Measurements from ENCODE around the gene GMPR2.
"Not testable (repeated sequence)": the region's sequence is repeated elsewhere in the genome, so short reads cannot be mapped to it uniquely, and the experiment has no call there.

The GMPR2 gene

GRCh38 chr14:24196071-24197055 lies 36.4 kb upstream of the GMPR2 start:
- Histone ChIP-seq H3K4me3 (ENCODE audit: low read depth in 1 of 2, low read length in 2 of 2) (peak overlapping the region; percentile 57 to 68), H3K9me3 (ENCODE audit: insufficient read depth, low read length, severe bottlenecking) (no peaks in the 10 kb centered on the region), H3K9ac (ENCODE audit: low read depth, low read length) (peak overlapping the region; percentile 96), H3K4me2 (ENCODE audit: insufficient read depth, low read length) (peak overlapping the region; percentile 69), H3K79me2 (ENCODE audit: insufficient read depth, low read length) (peaks cover 48% of the 10 kb centered on the region), H2AFZ (ENCODE audit: low read depth, low read length) (peak overlapping the region; percentile 96), H3K27me3 (ENCODE audit: insufficient read depth, low read length, poor library complexity) (no peaks in the 10 kb centered on the region), H3K4me1 (ENCODE audit: insufficient read depth, low read length) (peaks cover 42% of the 10 kb centered on the region), H3K27ac (ENCODE audit: low read length) (peak overlapping the region; percentile 92), H3K36me3 (ENCODE audit: insufficient read depth, low read length) (peaks cover 33% of the 10 kb centered on the region), H4K20me1 (ENCODE audit: insufficient read depth, low read length) (no peaks in the 10 kb centered on the region)
- TF ChIP-seq EZH2 (IDR thresholded peaks at IDR 0.05; ENCODE audit: borderline replicate concordance, low read depth, low read length, severe bottlenecking): no peak
- TF ChIP-seq CTCF (IDR thresholded peaks at IDR 0.05; ENCODE audit: borderline replicate concordance, extremely low read depth, low read length, poor library complexity, severe bottlenecking): no peak
- DNase-seq (no peak), ATAC-seq (ENCODE audit: insufficient read depth, low read depth) (0 out of 3 replicates have a peak, but pooled peaks have one; percentile 1)

GRCh38 chr14:24197056-24197450 lies 35.7 kb upstream of the GMPR2 start:
- no peaks in the 10 kb centered on the region for H4K20me1 ChIP-seq (ENCODE audit: insufficient read depth, low read length)
- H3K27ac ChIP-seq (ENCODE audit: low read length): no peak overlapping the region
- H3K9me3 ChIP-seq (ENCODE audit: insufficient read depth, low read length, severe bottlenecking): peaks cover 2% of the 10 kb centered on the region
- no peak for TF ChIP-seq EZH2 (IDR thresholded peaks at IDR 0.05; ENCODE audit: borderline replicate concordance, low read depth, low read length, severe bottlenecking)
- TF ChIP-seq CTCF (IDR thresholded peaks at IDR 0.05; ENCODE audit: borderline replicate concordance, extremely low read depth, low read length, poor library complexity, severe bottlenecking): no peak
- no peak for DNase-seq
- ATAC-seq (ENCODE audit: insufficient read depth, low read depth): no peak
- peaks cover 32% of the 10 kb centered on the region for H3K36me3 ChIP-seq (ENCODE audit: insufficient read depth, low read length)
- no peaks in the 10 kb centered on the region for H3K27me3 ChIP-seq (ENCODE audit: insufficient read depth, low read length, poor library complexity)
- H3K4me2 ChIP-seq (ENCODE audit: insufficient read depth, low read length): peak overlapping the region; percentile 69; the same call in 1 of the 2 replicates
- peak overlapping the region; percentile 96; the same call in 1 of the 2 replicates for H3K9ac ChIP-seq (ENCODE audit: low read depth, low read length)
- H3K4me1 ChIP-seq (ENCODE audit: insufficient read depth, low read length): peaks cover 40% of the 10 kb centered on the region
- no peak overlapping the region for H2AFZ ChIP-seq (ENCODE audit: low read depth, low read length)
- H3K4me3 ChIP-seq (ENCODE audit: low read depth in 1 of 2, low read length in 2 of 2): no peak overlapping the region; a peak in 1 of 4 replicates
- peaks cover 48% of the 10 kb centered on the region for H3K79me2 ChIP-seq (ENCODE audit: insufficient read depth, low read length)

GRCh38 chr14:24198814-24199524 lies 33.8 kb upstream of the GMPR2 start:
- Histone ChIP-seq H3K4me3 (ENCODE audit: low read depth in 1 of 2, low read length in 2 of 2) (no peak overlapping the region), H3K9me3 (ENCODE audit: insufficient read depth, low read length, severe bottlenecking) (peaks cover 5% of the 10 kb centered on the region), H3K79me2 (ENCODE audit: insufficient read depth, low read length) (peaks cover 34% of the 10 kb centered on the region), H3K27ac (ENCODE audit: low read length) (no peak overlapping the region), H2AFZ (ENCODE audit: low read depth, low read length) (no peak overlapping the region), H3K4me1 (ENCODE audit: insufficient read depth, low read length) (peaks cover 27% of the 10 kb centered on the region), H3K36me3 (ENCODE audit: insufficient read depth, low read length) (peaks cover 28% of the 10 kb centered on the region), H4K20me1 (ENCODE audit: insufficient read depth, low read length) (no peaks in the 10 kb centered on the region), H3K27me3 (ENCODE audit: insufficient read depth, low read length, poor library complexity) (no peaks in the 10 kb centered on the region), H3K4me2 (ENCODE audit: insufficient read depth, low read length) (no peak overlapping the region), H3K9ac (ENCODE audit: low read depth, low read length) (no peak overlapping the region)
- TF ChIP-seq CTCF (IDR thresholded peaks at IDR 0.05; ENCODE audit: borderline replicate concordance, extremely low read depth, low read length, poor library complexity, severe bottlenecking): no peak
- DNase-seq (no peak), ATAC-seq (ENCODE audit: insufficient read depth, low read depth) (no peak)

GRCh38 chr14:24202538-24202937 lies 30.2 kb upstream of the GMPR2 start:
- not testable (repeated sequence) for H3K4me3 ChIP-seq (ENCODE audit: low read depth in 1 of 2, low read length in 2 of 2); H3K27me3 ChIP-seq (ENCODE audit: insufficient read depth, low read length, poor library complexity); H3K4me1 ChIP-seq (ENCODE audit: insufficient read depth, low read length); H3K27ac ChIP-seq (ENCODE audit: low read length); DNase-seq; H3K79me2 ChIP-seq (ENCODE audit: insufficient read depth, low read length); H3K4me2 ChIP-seq (ENCODE audit: insufficient read depth, low read length); H3K9me3 ChIP-seq (ENCODE audit: insufficient read depth, low read length, severe bottlenecking); H4K20me1 ChIP-seq (ENCODE audit: insufficient read depth, low read length); H2AFZ ChIP-seq (ENCODE audit: low read depth, low read length); ATAC-seq (ENCODE audit: insufficient read depth, low read depth); H3K9ac ChIP-seq (ENCODE audit: low read depth, low read length)
- peaks cover 56% of the 10 kb centered on the region for H3K36me3 ChIP-seq (ENCODE audit: insufficient read depth, low read length)

- H3K27ac ChIP-seq (ENCODE audit: low read length); H3K4me1 ChIP-seq (ENCODE audit: insufficient read depth, low read length); H3K9ac ChIP-seq (ENCODE audit: low read depth, low read length); H3K9me3 ChIP-seq (ENCODE audit: insufficient read depth, low read length, severe bottlenecking); H2AFZ ChIP-seq (ENCODE audit: low read depth, low read length); H4K20me1 ChIP-seq (ENCODE audit: insufficient read depth, low read length); ATAC-seq (ENCODE audit: insufficient read depth, low read depth); DNase-seq; H3K4me2 ChIP-seq (ENCODE audit: insufficient read depth, low read length); H3K79me2 ChIP-seq (ENCODE audit: insufficient read depth, low read length); H3K27me3 ChIP-seq (ENCODE audit: insufficient read depth, low read length, poor library complexity); H3K4me3 ChIP-seq (ENCODE audit: low read depth in 1 of 2, low read length in 2 of 2): not testable (repeated sequence)
- peaks cover 65% of the 10 kb centered on the region for H3K36me3 ChIP-seq (ENCODE audit: insufficient read depth, low read length)
Measured at GRCh38 chr14:24203249-24203886, 29.4 kb upstream of the GMPR2 start.
